HG03442 (cell line): ENCODE results near the gene SULT1E1.
"Not testable (repeated sequence)": the region's sequence is repeated elsewhere in the genome, so short reads cannot be mapped to it uniquely, and the experiment has no call there.

Experiments
- ATAC-seq: cut with Tn5 transposase; IDR thresholded peaks from one replicate; pipeline ENCODE4 v1.9.1; 2021; ENCODE audit warnings: mild to moderate bottlenecking, moderate library complexity; ENCODE audit not compliant: unreplicated experiment

SULT1E1 gene

GRCh38 chr4:69843932-69844331, 16.0 kb downstream of the SULT1E1 start:
- peak; percentile 72 for ATAC-seq

- no peak for ATAC-seq
Observed at GRCh38 chr4:69843301-69843700, 16.6 kb downstream of the SULT1E1 start.

- no peak for ATAC-seq
Observed at GRCh38 chr4:69838977-69839376, 21.0 kb downstream of the SULT1E1 start.

- ATAC-seq, result no peak
Observed at GRCh38 chr4:69836287-69836686, 23.7 kb downstream of the SULT1E1 start.

GRCh38 chr4:69835766-69836165, 24.2 kb downstream of the SULT1E1 start:
- ATAC-seq, result no peak

- no peak for ATAC-seq
Observed at GRCh38 chr4:69833251-69833650, 26.7 kb downstream of the SULT1E1 start.

GRCh38 chr4:69832326-69833030, 27.5 kb downstream of the SULT1E1 start:
- peak; percentile 21 for ATAC-seq

- ATAC-seq, result peak; percentile 96
Observed at GRCh38 chr4:69831646-69832325, 28.2 kb downstream of the SULT1E1 start.

- ATAC-seq, result no peak
Observed at GRCh38 chr4:69831270-69831627, 28.7 kb downstream of the SULT1E1 start.

- peak; percentile 22 for ATAC-seq
Observed at GRCh38 chr4:69830560-69831269, 29.2 kb downstream of the SULT1E1 start.

- no peak for ATAC-seq
Observed at GRCh38 chr4:69830192-69830559, 29.8 kb downstream of the SULT1E1 start.

GRCh38 chr4:69829678-69830077, 30.3 kb downstream of the SULT1E1 start:
- ATAC-seq, result no peak

- ATAC-seq, result no peak
Observed at GRCh38 chr4:69828828-69829227, 31.1 kb downstream of the SULT1E1 start.

GRCh38 chr4:69825056-69825455, 34.9 kb downstream of the SULT1E1 start:
- ATAC-seq, result not testable (repeated sequence)

GRCh38 chr4:69823481-69824186, 36.3 kb downstream of the SULT1E1 start:
- ATAC-seq, result peak; percentile 95

- no peak for ATAC-seq
Observed at GRCh38 chr4:69823048-69823447, 36.9 kb downstream of the SULT1E1 start.

- no peak for ATAC-seq
Observed at GRCh38 chr4:69822198-69822597, 37.7 kb downstream of the SULT1E1 start.

GRCh38 chr4:69818060-69818639, 41.8 kb downstream of the SULT1E1 start:
- no peak for ATAC-seq

GRCh38 chr4:69816236-69816635, 43.7 kb downstream of the SULT1E1 start:
- no peak for ATAC-seq

- no peak for ATAC-seq
Observed at GRCh38 chr4:69813628-69814027, 46.3 kb downstream of the SULT1E1 start.

GRCh38 chr4:69811166-69811565, 48.8 kb downstream of the SULT1E1 start:
- ATAC-seq, result no peak
